Measurements from ENCODE around the gene TIAM1.

TIAM1 gene

DNA sequence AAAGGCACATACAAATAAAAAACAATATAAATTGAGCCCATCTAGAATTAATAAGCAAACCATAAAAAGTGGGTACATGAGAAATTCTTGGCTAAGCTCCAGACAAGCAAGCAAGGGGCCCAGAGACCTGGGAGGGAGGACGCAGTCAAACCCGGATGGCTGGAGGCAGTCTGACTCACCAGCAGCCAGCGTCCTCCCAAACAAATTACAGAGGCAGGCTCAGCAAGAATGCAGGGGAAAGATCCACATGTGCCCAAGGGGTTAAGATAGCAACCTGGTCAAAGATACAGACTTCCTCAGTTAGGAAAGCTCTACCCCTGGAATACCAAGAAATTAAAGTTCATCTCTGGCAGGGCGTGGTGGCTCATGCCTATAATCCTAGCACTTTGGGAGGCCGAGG, 7.4 kb upstream of the TIAM1 start:
- POLR2A ChIA-PET: no interaction called here
- TF ChIP-seq, protein P1, sequence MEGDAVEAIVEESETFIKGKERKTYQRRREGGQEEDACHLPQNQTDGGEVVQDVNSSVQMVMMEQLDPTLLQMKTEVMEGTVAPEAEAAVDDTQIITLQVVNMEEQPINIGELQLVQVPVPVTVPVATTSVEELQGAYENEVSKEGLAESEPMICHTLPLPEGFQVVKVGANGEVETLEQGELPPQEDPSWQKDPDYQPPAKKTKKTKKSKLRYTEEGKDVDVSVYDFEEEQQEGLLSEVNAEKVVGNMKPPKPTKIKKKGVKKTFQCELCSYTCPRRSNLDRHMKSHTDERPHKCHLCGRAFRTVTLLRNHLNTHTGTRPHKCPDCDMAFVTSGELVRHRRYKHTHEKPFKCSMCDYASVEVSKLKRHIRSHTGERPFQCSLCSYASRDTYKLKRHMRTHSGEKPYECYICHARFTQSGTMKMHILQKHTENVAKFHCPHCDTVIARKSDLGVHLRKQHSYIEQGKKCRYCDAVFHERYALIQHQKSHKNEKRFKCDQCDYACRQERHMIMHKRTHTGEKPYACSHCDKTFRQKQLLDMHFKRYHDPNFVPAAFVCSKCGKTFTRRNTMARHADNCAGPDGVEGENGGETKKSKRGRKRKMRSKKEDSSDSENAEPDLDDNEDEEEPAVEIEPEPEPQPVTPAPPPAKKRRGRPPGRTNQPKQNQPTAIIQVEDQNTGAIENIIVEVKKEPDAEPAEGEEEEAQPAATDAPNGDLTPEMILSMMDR (IDR thresholded peaks at IDR 0.05; ENCODE audit: insufficient read depth, low read length, missing control alignments): no peak
- DNase-seq (ENCODE audit: low read depth, low spot score): no peak
- CTCF ChIA-PET: interaction anchor here (1.0 to 1.2 kb wide), 2 partner anchors 13 to 228 kb away, joined by 3 read pairs; no protein-coding TSS in a partner anchor
- H3K4me3 ChIP-seq (ENCODE audit: low read depth, low read length): no peak overlapping the region

- TF ChIP-seq, protein P1 (IDR thresholded peaks at IDR 0.05; ENCODE audit: insufficient read depth, low read length, missing control alignments): no peak
- ChIA-PET CTCF (interaction anchor here (1.8 to 4.8 kb wide), 4 partner anchors 14 to 244 kb away, joined by 4 to 33 read pairs (median 17); no protein-coding TSS in a partner anchor), POLR2A (no interaction called here)
- H3K4me3 ChIP-seq (ENCODE audit: low read depth, low read length): no peak overlapping the region
- no peak for DNase-seq (ENCODE audit: low read depth, low spot score)
Observed at GRCh38 chr21:31349208-31349607, 5.1 kb upstream of the TIAM1 start.

DNA sequence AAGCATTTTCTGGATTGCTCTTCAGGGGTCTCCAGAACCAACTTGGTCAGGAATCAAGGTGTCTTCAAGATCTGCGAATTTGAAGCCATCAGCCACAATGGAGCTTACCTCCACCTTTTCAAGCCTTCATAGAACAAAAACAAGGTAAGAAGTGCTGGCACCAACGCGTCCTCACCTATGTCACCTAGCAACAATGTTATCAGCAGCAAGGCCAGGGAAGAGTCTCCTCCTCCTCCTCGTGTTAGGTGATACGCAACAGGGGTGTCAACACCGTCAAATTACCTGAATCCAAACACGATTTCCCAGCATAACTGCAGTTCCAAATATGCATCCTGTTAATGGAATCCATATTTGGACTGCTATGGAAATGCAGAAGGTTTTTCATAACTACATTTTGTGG, 4.1 kb upstream of the TIAM1 start:
- DNase-seq (ENCODE audit: low read depth, low spot score): no peak
- TF ChIP-seq, protein P1 (IDR thresholded peaks at IDR 0.05; ENCODE audit: insufficient read depth, low read length, missing control alignments): no peak
- ChIA-PET POLR2A (no interaction called here), CTCF (interaction anchor here (0.9 to 4.8 kb wide), 16 partner anchors 9 to 256 kb away, joined by 3 to 33 read pairs (median 5); no protein-coding TSS in a partner anchor)
- H3K4me3 ChIP-seq (ENCODE audit: low read depth, low read length): no peak overlapping the region

GRCh38 chr21:31347435-31348032, 3.5 kb upstream of the TIAM1 start:
- no peak overlapping the region for H3K4me3 ChIP-seq (ENCODE audit: low read depth, low read length)

GRCh38 chr21:31346256-31346821, 2.3 kb upstream of the TIAM1 start:
- TF ChIP-seq, protein P1 (IDR thresholded peaks at IDR 0.05; ENCODE audit: insufficient read depth, low read length, missing control alignments): no peak
- ChIA-PET POLR2A (interaction anchor here (1.0 kb wide), 1 partner anchor 64 kb away, joined by 3 read pairs; no protein-coding TSS in a partner anchor), CTCF (interaction anchor here (0.7 to 4.8 kb wide), 16 partner anchors 11 to 560 kb away, joined by 3 to 33 read pairs (median 3); no protein-coding TSS in a partner anchor)
- H3K4me3 ChIP-seq (ENCODE audit: low read depth, low read length): peak overlapping the region; percentile 12; the same call in 1 of the 2 replicates
- peak; percentile 33 for DNase-seq (ENCODE audit: low read depth, low spot score)

More at GRCh38 chr21:31347435-31348032, 3.5 kb upstream of the TIAM1 start:
- ChIA-PET CTCF (interaction anchor here (0.9 to 4.8 kb wide), 20 partner anchors 8 to 559 kb away, joined by 3 to 33 read pairs (median 4); no protein-coding TSS in a partner anchor), POLR2A (interaction anchor here (1.0 kb wide), 1 partner anchor 65 kb away, joined by 3 read pairs; no protein-coding TSS in a partner anchor)
- no peak for DNase-seq (ENCODE audit: low read depth, low spot score)
- TF ChIP-seq, protein P1 (IDR thresholded peaks at IDR 0.05; ENCODE audit: insufficient read depth, low read length, missing control alignments): peak; percentile 59

DNA sequence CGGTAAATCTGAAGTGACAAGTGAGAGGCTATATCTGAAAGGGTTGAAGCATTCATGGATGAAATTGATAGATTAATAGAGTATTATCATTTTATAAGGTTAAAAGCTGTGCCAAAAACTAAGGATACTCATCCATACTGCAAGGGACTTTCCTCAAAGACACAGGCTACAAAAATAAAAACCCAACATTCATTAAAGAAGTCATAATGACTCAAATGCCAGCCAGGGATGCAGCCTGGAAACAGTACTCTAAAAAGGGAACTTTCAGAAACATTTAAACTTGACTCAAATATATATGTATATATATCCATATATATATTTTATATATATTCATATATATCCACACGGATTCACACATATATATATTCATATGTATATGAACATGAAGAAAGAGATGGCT, 1.1 kb upstream of the TIAM1 start:
- ChIA-PET POLR2A (no interaction called here), CTCF (interaction anchor here (4.8 kb wide), 1 partner anchor 236 kb away, joined by 33 read pairs; no protein-coding TSS in a partner anchor)
- TF ChIP-seq, protein P1 (IDR thresholded peaks at IDR 0.05; ENCODE audit: insufficient read depth, low read length, missing control alignments): no peak
- DNase-seq (ENCODE audit: low read depth, low spot score): no peak
- no peak overlapping the region for H3K4me3 ChIP-seq (ENCODE audit: low read depth, low read length)

Data from AG04449 (cell line).